GM12891 (cell line): Measurements from ENCODE around the gene ETNK1.
"Not testable (repeated sequence)": the region's sequence is repeated elsewhere in the genome, so short reads cannot be mapped to it uniquely, and the experiment has no call there.

Experiments used
- PAX5 ChIP-seq: IDR thresholded peaks from 2 replicates; pipeline ENCODE4 v1.6.1; 2011; ENCODE audit warnings: low read length, moderate library complexity, mild to moderate bottlenecking; ENCODE audit not compliant: insufficient read depth, severe bottlenecking
- POLR2A ChIP-seq: IDR thresholded peaks from 2 replicates; pipeline ENCODE4 v1.6.1; 2011; ENCODE audit warnings: low read depth, low read length, control low read depth
- POLR2AphosphoS5 ChIP-seq: IDR thresholded peaks from 2 replicates; pipeline ENCODE4 v1.6.1; 2011; ENCODE audit warnings: low read depth, low read length, control low read depth
- SPI1 ChIP-seq: IDR thresholded peaks from 2 replicates; pipeline ENCODE4 v1.6.1; 2011; ENCODE audit warnings: low read depth, low read length, control low read depth
- TAF1 ChIP-seq: IDR thresholded peaks from 2 replicates; pipeline ENCODE4 v1.6.1; 2011; ENCODE audit warnings: low read depth, low read length, control low read depth

DNA sequence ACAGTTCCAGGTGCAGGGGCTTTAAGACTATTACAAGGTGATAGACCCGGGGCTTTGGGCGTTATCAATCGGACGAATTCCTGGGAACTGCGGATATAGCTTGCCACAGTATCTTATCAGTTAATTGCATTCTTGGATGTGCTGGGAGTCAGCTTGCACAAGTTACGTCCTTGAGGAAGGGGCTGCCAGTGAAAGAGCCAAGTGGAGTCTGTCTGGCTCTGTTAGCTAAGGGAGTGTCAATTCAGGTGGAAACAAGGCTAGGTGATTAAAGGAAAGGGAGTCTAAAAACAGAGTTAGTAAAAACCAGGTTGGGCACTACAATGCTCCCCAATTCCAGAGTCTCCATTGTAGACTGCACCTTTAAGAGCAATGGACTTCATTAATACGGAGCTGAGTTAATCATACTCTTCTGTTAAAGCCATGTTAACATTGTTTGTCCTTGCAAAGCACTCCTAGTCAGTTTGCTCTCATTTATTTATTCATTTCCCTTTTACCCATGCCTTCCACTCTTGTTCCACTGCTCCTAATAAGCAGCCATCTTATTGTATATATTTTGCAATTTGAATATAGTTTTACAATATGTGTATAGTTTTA, 76.3 kb downstream of the ETNK1 start:
- TF ChIP-seq SPI1, TAF1, POLR2AphosphoS5, POLR2A, PAX5: not testable (repeated sequence)
